Hematopoietic multipotent progenitor cell (in vitro differentiated cells): ENCODE measurements around the gene EIF6. TPM values are rescaled to one million over a fixed set of nuclear protein-coding genes. Genes with fewer than 3 reads are reported as not detected.
"Not testable (repeated sequence)": the region's sequence is repeated elsewhere in the genome, so short reads cannot be mapped to it uniquely, and the experiment has no call there.

ENCODE experiments used
- DNase-seq, 3 donors: peaks; one replicate each; pipeline ENCODE4 v3.0.0-alpha.2; 2011 to 2015; ENCODE audit warnings: low read depth in 2 of 3, low spot score in 2 of 3
- total RNA-seq: library from RNA; depleted of rRNA; stranded (reverse); fragments of >200 nt; gene quantifications from one replicate; pipeline ENCODE4 v1.2.3, GENCODE V29; 2012

Gene EIF6
- total RNA-seq, 1 donor, result 233 TPM

DNA sequence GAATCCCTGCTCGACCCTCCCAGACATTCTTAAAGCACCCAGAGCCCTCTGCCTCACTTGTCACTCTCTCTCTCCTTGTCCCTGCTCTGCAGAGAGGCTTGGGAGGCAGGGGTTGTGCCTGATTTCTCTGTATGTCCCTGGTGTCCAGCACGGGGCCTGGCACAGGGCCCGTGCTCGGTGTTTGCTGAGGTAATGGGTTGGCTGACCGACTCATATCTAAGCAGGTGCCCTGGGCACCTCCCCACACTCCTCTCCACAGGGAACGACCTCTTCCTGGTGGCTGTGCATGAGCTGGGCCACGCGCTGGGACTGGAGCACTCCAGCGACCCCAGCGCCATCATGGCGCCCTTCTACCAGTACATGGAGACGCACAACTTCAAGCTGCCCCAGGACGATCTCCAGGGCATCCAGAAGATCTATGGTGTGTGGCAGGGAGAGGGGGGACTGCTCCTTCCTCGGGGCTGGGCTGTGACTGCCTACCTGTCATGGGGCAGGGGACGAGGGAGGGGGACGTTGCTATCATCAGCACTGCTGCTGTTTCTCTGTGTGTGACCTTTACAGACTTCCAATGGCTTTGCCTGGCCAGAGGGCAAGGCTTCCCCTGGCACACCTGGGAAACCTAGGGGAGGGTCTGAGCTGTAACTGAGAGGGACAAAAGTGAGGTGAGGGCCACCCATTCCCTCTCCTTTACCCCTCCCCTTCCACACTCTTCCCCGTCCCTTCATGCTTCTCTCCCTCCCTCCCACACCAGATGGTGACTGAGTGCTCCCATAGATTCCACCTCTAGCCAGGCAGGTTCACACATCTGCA lies 20.8 kb downstream of the EIF6 start:
- no peak for DNase-seq

DNA sequence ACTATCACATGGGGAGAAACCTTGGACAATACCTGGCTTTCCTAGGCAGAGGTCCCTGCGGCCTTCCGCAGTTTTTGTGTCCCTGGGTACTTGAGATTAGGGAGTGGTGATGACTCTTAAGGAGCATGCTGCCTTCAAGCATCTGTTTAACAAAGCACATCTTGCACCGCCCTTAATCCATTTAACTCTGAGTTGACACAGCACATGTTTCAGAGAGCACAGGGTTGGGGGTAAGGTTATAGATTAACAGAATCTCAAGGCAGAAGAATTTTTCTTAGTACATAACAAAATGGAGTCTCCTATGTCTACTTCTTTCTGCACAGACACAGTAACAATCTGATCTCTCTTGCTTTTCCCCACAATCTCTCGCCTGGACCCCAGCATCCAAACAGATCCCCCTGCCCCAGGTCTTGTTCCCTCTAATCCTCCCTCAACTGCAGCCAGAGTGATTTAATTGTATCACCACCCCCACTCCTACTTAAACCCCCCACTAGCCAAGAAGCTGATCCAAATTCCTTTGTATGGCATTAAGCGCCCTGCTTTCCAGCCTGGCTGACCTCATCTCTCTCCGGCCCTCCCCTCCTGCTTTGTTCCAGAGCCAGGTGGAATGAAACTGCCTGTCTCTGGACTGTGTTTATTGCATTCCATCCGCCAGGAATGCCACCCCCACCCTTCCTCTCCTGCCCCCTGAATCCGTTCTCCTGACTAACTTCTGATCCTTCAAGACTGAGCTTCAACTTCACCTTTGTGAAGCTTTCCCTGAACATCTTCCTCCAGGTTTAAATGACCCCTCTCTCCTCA lies 21.6 kb downstream of the EIF6 start:
- not testable (repeated sequence) for DNase-seq

- not testable (repeated sequence) for DNase-seq
Measured at GRCh38 chr20:35262321-35262720, 22.3 kb downstream of the EIF6 start.

DNA sequence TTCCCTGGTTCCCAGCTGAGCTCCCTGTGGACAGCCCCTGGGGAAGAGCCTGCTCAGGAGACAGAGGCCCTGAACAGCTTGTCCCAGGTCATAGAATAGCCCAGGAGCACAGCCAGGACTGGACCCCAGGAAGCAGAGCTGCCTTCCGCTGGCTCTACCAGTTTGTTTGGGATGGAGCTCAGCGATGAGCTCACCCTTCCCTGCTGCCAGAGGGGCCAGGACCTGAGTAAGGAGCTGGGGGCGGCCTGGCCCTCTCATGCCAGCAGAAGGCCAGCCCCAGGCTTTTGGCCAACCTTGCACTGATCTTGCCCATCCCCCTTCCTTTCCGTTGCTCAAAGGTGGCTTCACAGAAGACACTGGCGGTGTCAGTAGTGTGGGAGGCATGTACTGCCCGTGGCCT lies 24.1 kb downstream of the EIF6 start:
- no peak for DNase-seq

GRCh38 chr20:35257175-35257909 lies 27.2 kb downstream of the EIF6 start:
- no peak for DNase-seq

DNA sequence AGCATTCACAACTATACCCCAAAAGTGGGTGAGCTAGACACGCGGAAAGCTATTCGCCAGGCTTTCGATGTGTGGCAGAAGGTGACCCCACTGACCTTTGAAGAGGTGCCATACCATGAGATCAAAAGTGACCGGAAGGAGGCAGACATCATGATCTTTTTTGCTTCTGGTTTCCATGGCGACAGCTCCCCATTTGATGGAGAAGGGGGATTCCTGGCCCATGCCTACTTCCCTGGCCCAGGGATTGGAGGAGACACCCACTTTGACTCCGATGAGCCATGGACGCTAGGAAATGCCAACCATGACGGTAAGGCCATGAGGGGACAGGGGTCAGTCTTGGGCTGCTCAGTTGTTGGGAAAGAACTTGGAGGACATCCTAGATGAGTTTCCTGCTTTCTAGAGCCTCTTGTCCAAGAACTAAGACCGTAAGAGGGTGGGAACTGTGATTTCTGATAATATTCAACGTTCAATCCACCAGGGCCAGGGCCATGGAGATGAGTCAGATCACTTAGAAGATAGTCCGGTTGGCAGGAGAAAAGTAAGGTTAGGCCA lies 30.0 kb downstream of the EIF6 start:
- DNase-seq, result no peak

DNA sequence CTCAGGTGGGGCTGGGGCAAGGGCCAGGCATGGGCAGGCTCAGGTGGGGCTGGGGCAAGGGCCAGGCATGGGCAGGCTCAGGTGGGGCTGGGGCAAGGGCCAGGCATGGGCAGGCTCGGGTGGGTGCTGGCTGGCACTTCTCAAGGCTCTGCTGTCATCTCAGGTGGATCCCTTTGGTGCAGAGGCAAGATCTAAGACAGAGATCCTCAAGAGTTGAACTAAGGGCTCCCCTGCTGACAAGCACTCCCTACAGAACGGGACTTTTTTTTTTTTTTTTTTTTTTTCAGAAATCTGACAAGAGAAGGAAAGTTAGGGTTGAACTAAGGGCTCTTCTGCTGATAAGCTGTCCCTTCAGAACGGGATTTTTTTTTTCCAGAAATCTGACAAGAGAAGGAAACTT lies 31.6 kb downstream of the EIF6 start:
- DNase-seq, result no peak

DNA sequence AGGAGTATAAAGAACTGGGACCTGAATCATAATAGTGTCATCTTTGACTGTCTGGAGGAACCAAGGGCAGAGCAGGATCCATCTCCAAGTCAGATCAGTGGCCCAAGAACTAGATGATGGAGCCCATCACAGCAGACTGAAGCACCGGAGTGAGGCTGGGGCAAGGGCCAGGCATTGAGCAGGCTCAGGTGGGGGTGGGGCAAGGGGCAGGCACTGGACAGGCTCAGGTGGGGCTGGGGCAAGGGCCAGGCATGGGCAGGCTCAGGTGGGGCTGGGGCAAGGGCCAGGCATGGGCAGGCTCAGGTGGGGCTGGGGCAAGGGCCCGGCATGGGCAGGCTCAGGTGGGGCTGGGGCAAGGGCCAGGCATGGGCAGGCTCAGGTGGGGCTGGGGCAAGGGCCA lies 32.0 kb downstream of the EIF6 start:
- not testable (repeated sequence) for DNase-seq

GRCh38 chr20:35252037-35252461 lies 32.5 kb downstream of the EIF6 start:
- peak in 1 of 3 donors; percentile 5 for DNase-seq

DNA sequence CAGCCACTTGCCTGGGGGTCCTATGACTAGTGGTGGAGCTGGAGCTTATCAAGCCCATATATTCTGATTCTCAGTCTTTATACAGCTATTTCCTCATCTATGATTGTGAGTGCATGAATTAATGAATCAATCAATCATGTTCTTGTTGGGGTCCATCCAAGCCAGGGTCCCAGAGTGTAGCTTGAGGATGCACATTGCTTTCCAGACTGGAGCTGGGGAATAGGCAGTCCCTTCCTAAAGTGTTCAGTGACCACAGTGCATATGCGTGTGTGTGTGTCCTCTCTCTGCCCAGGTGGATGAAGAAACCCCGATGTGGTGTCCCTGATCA lies 33.0 kb downstream of the EIF6 start:
- no peak for DNase-seq

DNA sequence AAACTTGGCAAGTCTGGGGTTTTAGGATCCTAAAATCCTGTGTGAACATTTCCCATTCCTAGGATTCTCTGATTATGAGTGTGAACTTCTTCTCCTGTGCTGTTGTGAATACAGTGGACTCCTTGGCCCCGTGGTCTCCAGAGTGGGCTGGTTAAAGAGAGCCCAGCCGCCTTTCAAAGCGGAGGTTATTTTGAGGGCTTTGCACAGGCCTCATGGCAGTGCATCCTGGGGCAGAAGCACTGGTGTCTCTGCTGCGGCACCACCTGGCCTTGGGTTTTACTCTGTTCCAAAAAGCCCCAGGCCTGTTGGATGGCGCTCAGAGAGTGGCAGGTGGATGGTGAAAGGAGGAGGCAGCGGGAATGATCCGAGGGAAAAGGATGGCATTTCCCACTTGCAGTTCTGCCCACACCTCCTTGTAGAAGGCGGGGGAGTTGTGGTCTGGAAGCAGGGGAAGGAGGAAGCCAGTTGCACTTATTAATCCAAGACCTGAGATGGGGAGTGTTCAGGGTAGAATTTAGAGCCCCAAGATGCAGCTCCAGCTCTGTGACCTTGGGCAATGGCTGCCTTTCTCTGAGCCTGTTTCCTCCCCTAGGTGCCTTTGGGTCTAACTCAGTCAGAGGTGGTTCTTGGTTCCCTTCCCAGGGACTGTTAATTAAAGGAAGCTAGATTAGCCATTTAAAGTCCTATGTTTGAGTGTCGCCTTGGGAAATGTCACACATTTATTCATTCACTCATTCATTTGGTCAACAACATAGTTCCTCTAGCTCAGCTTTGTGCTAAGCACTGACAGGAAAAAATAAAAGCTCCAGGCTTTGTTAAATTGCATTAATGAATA lies 35.7 kb downstream of the EIF6 start:
- DNase-seq, result no peak

DNA sequence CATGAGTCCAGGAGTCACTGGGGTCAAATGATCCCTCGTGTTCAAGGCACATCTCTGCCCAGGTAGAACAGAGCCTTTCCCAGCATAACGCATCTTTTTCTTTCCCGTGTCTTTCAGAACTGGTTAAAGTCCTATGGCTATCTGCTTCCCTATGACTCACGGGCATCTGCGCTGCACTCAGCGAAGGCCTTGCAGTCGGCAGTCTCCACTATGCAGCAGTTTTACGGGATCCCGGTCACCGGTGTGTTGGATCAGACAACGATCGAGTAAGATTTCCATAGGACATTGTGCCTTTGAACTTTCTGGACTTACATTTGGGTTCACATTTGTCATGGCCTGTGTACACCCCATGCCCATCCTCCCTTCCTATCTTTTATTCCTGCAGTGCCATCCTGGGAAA lies 37.8 kb downstream of the EIF6 start:
- no peak for DNase-seq

- DNase-seq, result no peak
Measured at GRCh38 chr20:35243986-35244385, 40.6 kb downstream of the EIF6 start.

- no peak for DNase-seq
Measured at GRCh38 chr20:35243317-35243716, 41.3 kb downstream of the EIF6 start.

GRCh38 chr20:35240811-35241293 lies 43.7 kb downstream of the EIF6 start:
- DNase-seq, result no peak

- DNase-seq, result no peak
Measured at GRCh38 chr20:35240083-35240810, 44.3 kb downstream of the EIF6 start.

DNA sequence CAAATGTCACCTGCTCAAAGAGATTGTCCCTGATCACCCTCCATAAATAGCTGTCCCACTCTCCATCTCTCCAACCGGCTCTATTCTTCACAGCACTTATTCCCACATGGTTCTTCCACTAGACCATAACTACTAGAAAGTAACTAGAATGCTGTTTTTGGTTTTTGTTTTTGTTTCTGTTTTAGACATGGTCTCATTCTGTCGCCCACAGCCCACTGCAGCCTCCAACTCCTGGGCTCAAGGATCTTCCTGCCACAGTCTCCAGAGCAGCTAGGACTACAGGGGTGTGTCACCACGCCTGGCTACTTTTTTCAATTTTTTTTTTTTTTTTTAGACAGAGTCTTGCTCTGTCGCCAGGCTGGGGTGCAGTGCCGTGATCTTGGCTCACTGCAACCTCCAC lies 45.8 kb downstream of the EIF6 start:
- no peak for DNase-seq

DNA sequence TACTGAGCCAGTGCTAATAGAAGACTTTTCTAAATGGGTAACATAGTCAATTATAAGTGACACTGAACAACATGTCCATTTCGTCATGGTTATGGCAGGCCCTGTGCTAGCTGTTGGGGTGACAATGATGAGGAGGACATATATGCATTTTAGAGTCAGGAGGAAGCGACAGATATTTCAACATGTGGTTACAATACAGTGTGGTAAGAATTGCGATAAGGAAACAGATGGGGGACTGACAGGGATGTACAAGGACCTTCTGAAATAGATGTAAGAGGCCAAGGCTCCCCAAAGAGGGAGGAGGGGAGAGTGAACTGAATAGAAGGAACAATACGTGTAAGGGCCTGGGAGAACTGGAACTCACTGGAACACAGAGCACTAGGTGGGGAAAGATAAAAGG lies 46.4 kb downstream of the EIF6 start:
- peak in 1 of 3 donors; percentile 53 for DNase-seq

- no peak for DNase-seq
Measured at GRCh38 chr20:35237486-35237885, 47.1 kb downstream of the EIF6 start.
